Embryonic facial prominence (tissue), 1 donor: ENCODE results near the gene RBPJ.
"Not testable (repeated sequence)": the region's sequence is repeated elsewhere in the genome, so short reads cannot be mapped to it uniquely, and the experiment has no call there.

Experiments
- DNase-seq: peaks from one replicate; pipeline ENCODE4 v3.0.0-alpha.2; 2016; ENCODE audit errors: extremely low spot score

Gene RBPJ

GRCh38 chr4:26342328-26343037, 21.7 kb downstream of the RBPJ start:
- no peak for DNase-seq

- DNase-seq: no peak
Observed at GRCh38 chr4:26343038-26343398, 22.2 kb downstream of the RBPJ start.

GRCh38 chr4:26344901-26345564, 24.2 kb downstream of the RBPJ start:
- DNase-seq: no peak

DNA sequence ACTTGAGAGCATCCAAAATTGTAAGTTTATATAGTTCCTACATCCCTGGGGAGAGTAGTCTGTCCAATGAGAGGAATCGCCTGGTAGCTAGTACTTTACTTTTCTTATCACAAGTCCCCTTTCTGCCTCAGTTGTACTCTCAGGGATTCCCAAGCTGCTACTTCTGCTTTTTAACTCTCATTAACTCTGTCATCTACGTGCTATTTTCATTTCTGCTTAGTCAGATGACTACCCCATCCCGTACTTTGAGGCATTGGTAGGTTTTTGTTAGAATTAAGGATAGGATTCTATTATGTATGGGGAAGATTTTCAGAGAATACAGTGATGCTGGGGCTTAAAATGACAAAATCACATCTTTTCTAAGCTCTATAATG, 24.7 kb downstream of the RBPJ start:
- DNase-seq: no peak

- no peak for DNase-seq
Observed at GRCh38 chr4:26346203-26346620, 25.4 kb downstream of the RBPJ start.

DNA sequence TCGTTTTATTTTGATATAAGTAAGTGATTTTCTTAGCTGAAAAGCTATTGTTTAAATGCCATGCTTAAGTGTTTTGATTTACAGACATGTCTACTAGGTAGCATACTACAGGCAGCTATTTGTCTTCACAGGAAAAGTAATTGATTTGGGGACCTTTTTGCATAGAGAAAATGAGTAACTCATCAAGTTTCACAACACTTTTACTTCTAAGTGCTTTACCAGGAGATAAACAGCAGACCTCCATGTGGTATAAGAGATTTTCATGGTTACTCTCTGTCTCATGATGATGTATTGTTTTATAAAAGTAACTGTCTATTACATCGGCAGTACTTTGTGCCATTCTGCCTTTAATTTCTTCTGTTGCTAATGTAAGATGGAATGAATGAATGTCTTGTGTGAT, 28.7 kb downstream of the RBPJ start:
- no peak for DNase-seq

- DNase-seq: no peak
Observed at GRCh38 chr4:26351685-26352084, 30.9 kb downstream of the RBPJ start.

- no peak for DNase-seq
Observed at GRCh38 chr4:26354491-26354890, 33.7 kb downstream of the RBPJ start.

DNA sequence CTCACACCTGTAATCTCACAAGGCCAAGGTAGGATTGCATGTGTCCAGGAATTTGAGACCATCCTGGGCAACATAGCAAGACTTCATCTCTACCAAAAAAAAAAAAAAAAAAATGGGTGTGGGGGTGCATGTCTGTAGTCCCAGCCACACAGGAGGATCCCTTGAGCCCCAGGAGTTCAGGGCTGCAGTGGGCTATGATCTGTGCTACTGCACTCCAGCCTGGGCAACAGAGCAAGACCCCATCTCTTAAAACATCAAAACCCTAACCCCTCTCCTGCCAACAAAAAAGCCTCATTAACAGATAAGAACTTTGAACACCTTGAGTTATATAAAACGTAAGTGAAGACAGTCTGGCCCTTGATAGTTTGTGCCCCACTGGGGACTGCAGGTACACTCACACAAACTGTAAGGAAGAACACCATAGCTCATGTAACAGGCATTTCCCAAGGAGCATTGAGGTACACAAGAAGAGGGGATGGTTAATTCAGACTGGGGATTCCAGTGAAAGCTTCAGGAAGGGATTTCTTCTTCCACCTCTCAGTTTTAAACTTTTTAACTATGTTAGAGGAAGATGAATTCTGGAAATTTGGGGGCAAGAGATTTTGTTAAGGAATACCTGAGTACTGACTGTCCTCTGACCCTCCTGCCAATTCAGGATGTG, 34.7 kb downstream of the RBPJ start:
- no peak for DNase-seq

- no peak for DNase-seq
Observed at GRCh38 chr4:26356081-26356501, 35.3 kb downstream of the RBPJ start.

DNA sequence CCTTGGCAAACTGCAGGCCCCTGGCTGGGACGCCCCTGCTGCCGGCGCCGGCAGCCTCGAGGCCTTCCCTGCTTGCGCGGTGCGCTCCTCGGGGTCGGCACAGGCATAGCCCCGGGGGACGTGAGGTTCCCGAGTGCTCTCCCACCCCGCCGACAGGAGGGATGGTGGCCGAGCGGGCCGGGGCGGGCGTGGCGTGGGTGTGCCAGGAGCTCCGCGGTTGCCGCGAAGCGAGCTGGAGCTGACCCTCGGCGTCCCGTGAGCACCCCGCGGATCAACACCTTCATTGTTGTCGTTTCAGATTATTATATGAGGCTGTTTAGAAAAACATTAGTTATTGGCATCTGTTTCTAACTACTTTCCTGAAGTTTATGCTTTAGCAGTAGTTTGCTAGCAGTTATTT, 38.7 kb downstream of the RBPJ start:
- DNase-seq: not testable (repeated sequence)

DNA sequence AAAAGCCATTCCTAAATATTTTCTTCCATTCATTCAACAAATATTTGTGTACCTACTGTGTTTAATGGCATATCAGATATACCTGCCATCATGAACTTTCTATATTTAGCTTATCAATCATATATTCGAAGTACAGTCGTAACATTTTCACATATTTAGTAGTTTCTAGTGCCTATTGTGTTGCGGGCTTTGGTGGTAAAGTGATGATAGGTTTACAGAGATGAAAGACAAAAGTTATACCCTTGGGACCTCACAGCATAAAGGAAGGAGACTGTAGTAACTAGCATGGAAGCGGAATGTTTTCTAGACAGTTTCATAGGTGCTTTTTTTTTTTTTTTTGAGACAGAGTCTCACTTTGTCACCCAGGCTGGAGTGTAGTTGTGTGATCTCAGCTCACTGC, 39.5 kb downstream of the RBPJ start:
- DNase-seq: no peak

DNA sequence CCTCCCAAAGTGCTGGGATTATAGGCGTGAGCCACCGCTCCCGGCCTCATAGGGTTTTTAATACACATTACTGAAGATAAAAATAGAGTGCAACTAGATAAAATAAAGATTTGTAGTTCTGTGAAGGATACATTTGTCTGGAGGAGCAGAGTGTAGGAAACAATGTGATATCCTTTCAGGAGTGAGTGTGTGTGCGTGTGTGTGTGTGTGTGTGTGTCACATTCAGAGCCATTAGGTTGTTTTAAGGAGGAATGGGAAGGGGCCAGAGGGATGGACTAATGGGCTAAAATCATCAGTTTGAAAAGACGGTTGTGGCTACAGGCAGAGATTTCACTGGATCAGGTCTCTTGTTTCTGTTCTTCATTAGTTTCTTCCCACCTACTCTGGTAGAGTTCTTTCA, 40.0 kb downstream of the RBPJ start:
- DNase-seq: no peak

- DNase-seq: no peak
Observed at GRCh38 chr4:26361297-26361696, 40.5 kb downstream of the RBPJ start.

DNA sequence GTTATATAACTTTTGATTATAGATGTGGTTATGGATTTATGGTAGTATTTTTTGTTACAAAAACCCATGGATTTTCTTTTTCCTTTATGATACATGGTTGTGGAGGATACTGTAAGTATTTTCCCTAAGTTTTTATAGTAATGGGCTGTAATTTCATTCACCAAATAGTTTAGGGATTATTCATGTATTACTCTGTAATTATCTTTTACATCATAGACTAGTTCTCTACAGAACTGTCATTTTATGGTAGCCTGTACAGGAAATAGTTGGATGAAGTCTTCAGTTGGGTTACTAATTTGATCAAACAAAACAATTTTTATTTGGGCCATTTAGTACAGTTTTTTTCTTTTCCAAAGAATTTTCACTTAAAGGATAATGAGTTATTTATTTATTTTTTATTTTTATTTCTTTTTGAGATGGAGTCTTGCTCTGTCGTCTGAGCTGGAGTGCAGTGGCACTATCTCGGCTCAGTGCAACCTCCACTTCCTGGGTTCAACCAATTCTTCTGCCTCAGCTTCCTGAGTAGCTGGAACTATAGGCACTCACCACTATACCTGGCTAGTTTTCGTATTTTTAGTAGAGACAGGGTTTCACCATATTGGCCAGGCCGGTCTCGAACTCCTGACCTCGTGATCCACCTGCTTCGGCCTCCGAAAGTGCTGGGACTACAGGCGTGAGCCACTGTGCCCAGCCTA, 42.1 kb downstream of the RBPJ start:
- DNase-seq: no peak

DNA sequence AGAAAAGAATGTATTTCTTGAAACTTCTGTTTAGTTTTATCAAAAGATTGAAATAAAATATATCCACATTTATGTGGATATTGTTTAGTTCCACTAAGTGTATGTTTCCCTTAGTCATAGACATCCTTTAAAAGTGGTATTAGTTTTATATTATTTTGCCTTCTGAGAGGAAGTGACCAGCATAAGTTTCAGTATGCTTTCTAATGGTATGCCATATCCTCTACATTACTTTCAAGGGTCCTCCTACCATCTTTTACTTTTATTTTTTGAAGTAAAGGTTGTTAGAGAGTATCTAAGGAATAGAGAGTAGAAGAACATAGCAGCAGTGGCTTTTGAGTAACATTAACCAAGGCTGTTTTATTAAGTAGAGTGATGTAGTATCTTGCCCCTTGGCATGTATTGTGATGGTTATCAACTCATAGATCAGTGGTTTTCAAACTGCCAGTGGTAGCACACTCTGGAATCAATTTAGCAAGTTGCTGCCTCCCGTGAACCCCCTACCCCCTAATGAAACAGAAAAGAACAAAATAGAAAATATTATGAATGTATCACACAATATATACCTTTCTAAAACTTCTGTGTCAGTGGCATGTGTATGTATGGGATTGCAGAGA, 44.8 kb downstream of the RBPJ start:
- no peak for DNase-seq

- no peak for DNase-seq
Observed at GRCh38 chr4:26367811-26368210, 47.0 kb downstream of the RBPJ start.

DNA sequence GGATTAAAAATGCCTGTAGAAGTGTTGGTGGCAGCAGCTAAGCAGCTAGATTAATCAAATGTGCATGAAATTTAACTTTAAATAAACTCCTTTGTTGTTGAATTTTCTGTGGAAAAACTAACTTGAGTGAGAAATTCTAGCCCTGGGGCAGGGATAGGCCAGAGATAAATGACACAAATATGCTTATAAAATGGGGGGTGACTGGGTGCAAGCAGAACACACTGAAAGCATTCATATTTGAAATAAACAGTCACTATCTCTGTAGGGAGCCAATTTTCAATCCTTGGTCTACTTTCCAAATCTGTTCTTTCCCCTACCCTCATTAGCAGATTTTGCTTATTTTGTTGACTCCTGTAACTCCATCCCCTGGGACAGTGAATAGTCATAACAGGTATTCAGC, 47.9 kb downstream of the RBPJ start:
- DNase-seq: no peak

GRCh38 chr4:26369132-26369531, 48.3 kb downstream of the RBPJ start:
- no peak for DNase-seq

DNA sequence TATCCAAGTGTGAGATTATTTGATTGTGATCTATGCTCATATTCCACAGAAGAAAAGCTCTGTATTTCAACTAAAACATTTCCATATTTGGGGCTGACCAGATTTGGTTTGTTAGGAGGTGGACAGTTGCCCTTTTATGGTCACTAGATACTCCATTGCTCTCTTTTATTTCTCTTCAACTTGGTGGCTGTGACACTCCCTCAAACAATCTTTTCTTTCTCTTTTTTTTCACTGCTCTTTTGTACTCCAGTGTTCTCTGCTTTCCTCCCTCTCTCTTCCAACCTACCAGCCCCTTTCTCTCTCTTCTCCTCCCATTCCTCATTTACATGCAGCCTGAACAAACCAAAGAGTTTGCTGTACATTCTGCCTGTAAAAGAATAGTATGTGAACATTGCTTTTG, 48.8 kb downstream of the RBPJ start:
- no peak for DNase-seq

DNA sequence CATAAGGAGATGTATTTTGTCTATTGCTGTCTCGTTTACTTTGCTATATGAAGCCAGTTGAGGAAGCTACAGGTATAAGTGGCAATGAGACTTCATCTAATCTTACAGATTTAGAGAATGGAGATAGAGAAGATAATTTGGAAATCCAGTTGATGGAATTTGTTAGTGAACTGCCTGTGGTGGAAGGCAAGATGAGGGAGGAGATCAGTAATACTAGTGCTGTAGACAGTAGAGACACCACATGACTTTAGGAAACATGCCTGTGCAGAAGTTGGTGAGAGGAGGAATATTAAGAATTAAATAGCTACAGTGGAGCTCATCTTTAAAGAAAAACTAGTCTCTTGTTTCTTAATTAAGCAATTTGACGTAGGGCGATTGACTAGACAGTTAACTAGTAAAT, 51.3 kb downstream of the RBPJ start:
- DNase-seq: no peak

GRCh38 chr4:26372525-26373172, 51.8 kb downstream of the RBPJ start:
- DNase-seq: no peak
